Activated CD8-positive, alpha-beta memory T cell treated with anti-CD3 and anti-CD28 coated beads, Interleukin-2, amount 50 U/mL, for 1 hour (primary cell): ENCODE results near the gene THAP7.
A peak's percentile ranks its signal among the peaks of the same experiment; 100 is the strongest.

ENCODE experiments used
- DNase-seq: peaks from one replicate; pipeline ENCODE4 v3.0.0-alpha.2; 2020; ENCODE audit errors: extremely low read depth

The THAP7 gene

DNA sequence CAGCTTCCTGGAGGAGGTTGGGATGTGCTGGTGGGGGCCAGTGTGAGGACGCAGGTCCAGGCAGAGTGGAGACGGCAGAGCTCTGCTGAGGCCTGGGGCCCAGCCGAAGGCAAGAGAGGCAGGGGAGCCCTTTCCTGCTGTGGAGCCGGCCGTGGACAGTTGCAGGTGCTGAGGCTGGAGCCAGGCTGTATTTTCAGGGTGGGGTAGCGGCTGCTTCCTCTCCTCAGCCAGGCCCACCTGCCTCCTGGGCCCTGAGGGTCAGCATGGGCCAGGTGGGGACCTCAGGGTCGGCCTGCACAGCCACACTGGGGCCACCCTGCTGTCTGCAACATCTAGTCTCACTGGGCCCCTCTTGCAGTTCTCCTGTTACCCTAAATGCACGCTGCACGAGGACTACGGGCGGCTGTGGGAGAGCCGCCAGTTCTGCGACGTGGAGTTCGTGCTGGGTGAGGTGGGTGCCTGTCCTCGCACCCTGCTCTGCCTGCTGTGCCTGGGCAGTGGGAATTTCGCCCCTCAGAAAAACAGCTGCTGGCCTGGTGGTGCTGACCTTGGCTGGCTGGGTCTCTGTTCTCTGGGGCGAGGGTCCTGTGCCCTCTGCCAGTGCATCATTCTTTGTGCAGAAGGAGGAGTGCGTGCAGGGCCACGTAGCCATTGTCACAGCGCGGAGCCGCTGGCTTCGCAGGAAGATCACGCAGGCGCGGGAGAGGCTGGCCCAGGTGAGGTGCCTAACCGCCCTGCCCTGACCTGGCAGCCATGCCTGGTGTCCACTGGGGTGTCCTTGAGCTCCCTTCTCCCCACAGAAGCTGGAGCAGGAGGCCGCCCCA is 8.4 kb downstream of the THAP7 start:
- no peak for DNase-seq

- no peak for DNase-seq
Observed at GRCh38 chr22:20992456-20993303, 9.2 kb downstream of the THAP7 start.

DNA sequence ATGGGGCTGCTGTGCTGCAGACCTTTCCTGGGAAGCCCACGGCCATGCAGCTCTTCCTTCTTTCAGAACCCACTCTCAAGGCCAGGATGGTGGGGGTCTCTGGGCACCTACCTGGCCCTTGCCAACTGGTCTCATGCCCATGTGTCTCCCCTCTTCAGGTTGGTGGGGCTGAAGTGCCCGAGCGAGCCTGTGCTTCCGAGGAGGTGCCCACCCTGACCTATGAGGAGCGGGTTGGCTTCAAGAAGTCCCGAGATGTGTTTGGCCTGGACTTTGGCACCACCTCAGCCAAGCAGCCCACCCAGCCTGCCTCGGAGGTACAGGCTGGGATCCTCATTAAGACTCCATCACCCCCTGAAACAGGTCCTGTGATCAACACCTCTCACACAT is 9.9 kb downstream of the THAP7 start:
- DNase-seq: no peak

DNA sequence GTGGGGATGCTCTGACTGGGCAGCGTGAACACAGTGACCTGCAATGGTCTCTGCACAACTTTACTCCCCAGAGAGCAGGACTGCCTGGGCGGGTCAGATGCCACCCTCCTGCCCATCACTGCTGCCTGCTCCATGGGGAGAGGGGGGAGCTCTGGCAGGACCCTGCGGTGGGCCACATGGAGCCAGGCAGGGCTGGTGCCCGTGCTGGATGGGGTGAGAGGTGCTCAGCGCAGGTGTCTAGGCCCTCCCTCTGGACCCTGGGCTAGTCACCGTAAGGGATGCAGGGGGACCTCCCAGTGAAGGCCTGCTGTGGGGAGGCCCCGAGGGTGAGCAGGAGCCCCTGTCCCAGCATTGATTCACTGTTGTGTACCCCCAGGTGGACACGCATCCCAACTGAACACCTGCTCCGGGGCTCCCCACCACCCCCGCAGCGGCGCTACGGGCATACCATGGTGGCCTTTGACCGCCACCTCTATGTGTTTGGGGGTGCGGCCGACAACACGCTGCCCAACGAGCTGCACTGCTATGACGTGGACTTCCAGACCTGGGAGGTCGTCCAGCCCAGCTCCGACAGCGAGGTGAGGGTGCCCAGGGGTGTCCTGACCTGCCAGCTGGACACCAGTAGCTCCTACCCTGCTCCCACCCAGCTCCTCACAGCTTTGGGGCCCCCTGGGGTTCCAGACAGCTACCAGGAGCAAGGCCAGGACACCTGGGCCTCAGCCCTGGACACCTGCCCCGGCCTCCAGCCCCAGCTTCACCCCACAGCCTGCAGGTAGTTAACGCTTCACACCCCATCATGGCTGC is 10.5 kb downstream of the THAP7 start:
- DNase-seq: no peak

GRCh38 chr22:20990184-20991180 is 11.4 kb downstream of the THAP7 start:
- no peak for DNase-seq

DNA sequence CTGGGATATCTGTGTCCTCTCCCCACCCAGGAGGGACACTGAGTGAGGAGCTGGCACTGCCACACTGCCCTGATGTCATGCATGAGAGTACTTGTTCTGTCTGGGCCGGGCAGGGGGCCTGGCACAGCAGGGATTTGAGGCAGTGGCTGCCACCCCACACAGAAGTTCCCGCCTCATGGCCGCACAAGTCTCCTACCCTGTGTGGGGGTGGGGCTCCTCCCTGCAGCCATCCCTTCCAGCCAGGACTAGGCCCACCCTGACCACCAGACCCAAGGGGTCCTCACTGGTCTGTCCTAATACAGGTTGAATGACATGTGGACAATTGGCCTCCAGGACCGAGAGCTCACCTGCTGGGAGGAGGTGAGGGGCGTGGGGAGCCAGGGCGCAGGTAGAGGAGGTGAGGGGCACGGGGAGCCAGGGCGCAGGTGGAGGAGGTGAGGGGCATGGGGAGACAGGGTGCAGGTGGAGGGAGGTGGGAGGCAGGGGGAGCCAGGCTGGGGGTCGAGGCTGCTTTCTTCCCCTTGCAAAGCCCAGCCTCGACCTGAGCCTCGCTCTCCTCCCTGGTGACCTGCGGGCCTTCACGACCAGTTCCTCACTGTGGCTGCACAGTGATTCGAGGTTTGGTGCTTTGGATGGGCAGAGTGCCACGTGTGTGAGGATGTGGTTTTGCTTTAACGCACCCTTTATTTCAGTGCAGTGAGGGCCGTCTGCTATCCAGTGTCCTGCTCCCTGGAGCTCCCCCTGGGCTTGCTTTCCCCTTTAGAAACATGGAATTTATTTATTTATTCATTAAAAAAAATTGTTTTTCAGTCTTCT is 12.4 kb downstream of the THAP7 start:
- DNase-seq: no peak

GRCh38 chr22:20988573-20989322 is 13.2 kb downstream of the THAP7 start:
- DNase-seq: no peak

GRCh38 chr22:20987375-20987774 is 14.5 kb downstream of the THAP7 start:
- no peak for DNase-seq

GRCh38 chr22:20986365-20986764 is 15.6 kb downstream of the THAP7 start:
- no peak for DNase-seq

DNA sequence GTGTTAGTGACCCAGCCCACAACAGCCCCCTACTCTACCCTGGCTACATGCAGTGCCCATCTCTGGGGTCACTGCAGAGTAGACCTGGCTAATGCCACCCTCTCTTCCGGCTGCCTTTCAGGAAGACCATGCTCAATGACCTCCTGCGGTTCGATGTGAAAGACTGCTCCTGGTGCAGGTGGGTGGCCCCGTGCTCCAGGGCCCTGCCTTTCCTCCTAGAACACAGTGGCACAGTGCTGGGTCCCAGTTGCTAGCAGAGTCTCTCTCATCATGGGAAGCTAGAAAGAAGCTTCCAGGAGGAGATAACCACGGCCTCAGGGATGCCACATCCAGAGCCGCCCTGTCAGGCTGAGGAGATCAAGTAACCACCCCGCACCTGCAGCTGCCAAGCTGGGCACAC is 16.2 kb downstream of the THAP7 start:
- no peak for DNase-seq

- no peak for DNase-seq
Observed at GRCh38 chr22:20983081-20983771, 18.7 kb downstream of the THAP7 start.

DNA sequence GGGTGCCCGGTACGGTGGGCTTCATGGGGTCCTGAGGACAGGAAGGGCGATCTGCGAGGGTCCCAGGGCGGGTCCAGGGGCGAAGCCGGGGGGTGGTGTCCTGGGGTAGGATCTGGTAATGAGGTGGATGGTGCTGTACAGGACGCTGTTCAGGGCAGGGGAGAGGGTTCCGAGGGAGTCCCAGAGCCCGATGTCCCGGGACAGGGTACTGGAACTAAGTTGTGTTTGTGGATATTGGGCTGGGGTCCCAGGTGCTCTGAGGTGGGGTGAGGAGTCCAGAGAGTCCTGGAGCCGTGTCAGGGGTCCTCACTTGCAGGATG is 19.4 kb downstream of the THAP7 start:
- no peak for DNase-seq

- DNase-seq: no peak
Observed at GRCh38 chr22:20981787-20982562, 19.9 kb downstream of the THAP7 start, which contains the start of gene LZTR1. LZTR1 (plus strand) TSS chr22:20982297; CDS start chr22:20982372, 75 bp downstream.

- no peak for DNase-seq
Observed at GRCh38 chr22:20980938-20981722, 20.8 kb downstream of the THAP7 start.

- DNase-seq: no peak
Observed at GRCh38 chr22:20980523-20980922, 21.4 kb downstream of the THAP7 start.

DNA sequence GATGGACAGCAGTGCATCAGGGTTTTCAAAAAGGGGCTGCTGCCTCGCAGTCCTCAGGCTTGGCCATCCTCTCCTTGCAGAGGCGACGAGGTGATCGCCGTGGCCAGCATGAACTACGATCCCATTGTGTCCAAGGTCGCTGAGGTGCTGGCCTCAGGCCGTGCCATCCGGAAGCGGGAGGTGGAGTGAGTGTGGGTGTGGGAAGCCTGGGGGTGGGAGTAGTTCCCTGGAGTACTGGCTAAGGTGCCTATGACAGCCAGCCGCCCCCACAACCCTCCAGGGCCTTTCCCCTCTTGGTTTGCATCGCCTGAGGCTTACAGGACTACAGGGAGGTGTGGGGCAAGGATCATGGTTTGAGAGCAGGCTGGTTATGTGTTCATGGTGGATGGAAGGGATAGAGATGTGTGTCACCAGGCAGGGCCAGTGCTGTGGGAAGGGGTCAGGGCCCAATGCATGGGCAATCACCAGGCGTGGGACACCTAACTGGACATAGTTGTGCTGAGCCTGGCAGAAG is 21.9 kb downstream of the THAP7 start:
- DNase-seq: no peak

DNA sequence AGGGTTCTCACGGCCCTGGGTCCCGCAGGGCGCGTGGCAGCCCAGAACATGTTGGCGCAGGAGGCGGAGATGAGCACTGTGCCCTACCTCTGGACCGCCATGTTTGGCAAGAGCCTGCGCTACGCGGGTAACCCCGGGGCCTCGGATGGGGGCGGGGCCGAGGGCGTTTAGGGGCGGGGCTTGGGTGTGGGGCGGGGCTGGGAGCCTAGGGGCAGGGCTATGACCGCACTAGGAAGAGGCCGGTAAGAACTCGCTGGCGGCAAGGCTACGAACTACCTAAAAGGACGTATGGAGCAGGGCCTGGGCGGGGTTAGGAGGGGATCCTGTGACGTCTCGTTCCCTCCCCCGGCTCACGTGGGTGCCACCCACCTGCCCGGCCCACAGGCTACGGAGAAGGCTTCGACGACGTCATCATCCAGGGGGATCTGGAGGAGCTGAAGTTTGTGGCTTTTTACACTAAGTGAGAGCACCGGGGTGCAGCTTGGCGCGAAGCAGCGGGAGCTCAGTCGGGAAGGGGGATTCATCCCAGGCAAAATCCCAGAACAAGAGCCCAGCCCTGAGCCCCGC is 22.6 kb downstream of the THAP7 start:
- peak; percentile 21 for DNase-seq
